Stomach smooth muscle (tissue), 2 donors: ENCODE results near the gene ENO3.

Experiments
- H3K27ac ChIP-seq: one replicate; pipeline ENCODE4 v1.7.0; 2013; ENCODE audit warnings: mild to moderate bottlenecking, low read length, inconsistent platforms
- H3K27me3 ChIP-seq, 2 donors: one replicate each; pipeline ENCODE4 v1.7.0; 2013; ENCODE audit warnings: low read length in 2 of 2; ENCODE audit not compliant: insufficient read depth in 2 of 2, control insufficient read depth in 1 of 2
- H3K36me3 ChIP-seq, 2 donors: one replicate each; pipeline ENCODE4 v1.7.0; 2013; ENCODE audit warnings: low read length in 2 of 2; ENCODE audit not compliant: control insufficient read depth in 2 of 2, insufficient read depth in 2 of 2
- H3K4me1 ChIP-seq: one replicate; pipeline ENCODE4 v1.7.0; 2013; ENCODE audit warnings: low read length; ENCODE audit not compliant: control insufficient read depth, insufficient read depth
- H3K4me3 ChIP-seq, 2 donors: one replicate each; pipeline ENCODE4 v1.7.0; 2013; ENCODE audit warnings: low read length in 2 of 2
- H3K9ac ChIP-seq, 2 donors: one replicate each; pipeline ENCODE4 v1.7.0; 2013; ENCODE audit warnings: low read length in 2 of 2, mild to moderate bottlenecking in 1 of 2
- H3K9me3 ChIP-seq, 2 donors: one replicate each; pipeline ENCODE4 v1.7.0; 2013; ENCODE audit warnings: low read length in 2 of 2; ENCODE audit not compliant: control insufficient read depth in 2 of 2
- donor health status: healthy.
- donor health status: Pancreatic carcinoma.

The ENO3 gene

DNA sequence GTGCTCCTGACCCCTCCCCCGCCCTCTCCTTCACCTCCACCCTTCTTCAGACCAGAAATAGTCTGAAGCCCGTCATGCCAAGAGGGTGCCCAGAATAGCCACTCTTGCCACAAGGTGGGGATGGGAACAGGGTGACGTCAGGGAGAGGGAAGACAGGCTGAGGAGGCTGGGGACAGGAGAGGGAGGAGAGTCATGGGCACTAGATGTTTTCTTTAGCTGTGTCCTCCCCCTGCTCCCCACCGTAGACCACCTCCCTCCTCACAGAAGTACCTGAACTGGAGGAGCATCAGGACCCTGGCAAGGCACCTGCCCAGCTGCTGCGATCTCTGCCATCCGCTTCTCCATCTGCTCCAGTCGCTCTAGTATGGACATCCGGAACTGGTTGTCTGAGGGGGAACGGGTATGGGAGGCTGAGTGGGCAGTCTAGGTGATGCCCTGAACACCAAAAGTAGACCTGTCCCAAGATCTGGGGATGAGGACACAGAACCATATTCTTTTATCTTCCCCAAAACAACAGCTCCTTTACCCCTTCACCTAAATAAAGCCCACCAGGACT lies 23.3 kb downstream of the ENO3 start:
- Histone ChIP-seq H3K27me3 (no peaks in the 10 kb centered on the region), H3K9me3 (no peaks in the 10 kb centered on the region), H3K4me3 (peak overlapping the region in 1 of 2 donors; percentile 8), H3K9ac (peak overlapping the region in 1 of 2 donors; percentile 55), H3K4me1 (peaks cover 30% of the 10 kb centered on the region), H3K27ac (peak overlapping the region; percentile 53), H3K36me3 (peaks cover 48 to 65% of the 10 kb centered on the region in 2 donors)

- Histone ChIP-seq H3K9ac (peak overlapping the region in 1 of 2 donors; percentile 13), H3K4me1 (peaks cover 19% of the 10 kb centered on the region), H3K36me3 (peaks cover 48 to 56% of the 10 kb centered on the region in 2 donors), H3K4me3 (no peak overlapping the region), H3K27me3 (no peaks in the 10 kb centered on the region), H3K9me3 (no peaks in the 10 kb centered on the region), H3K27ac (no peak overlapping the region)
Observed at GRCh38 chr17:4978726-4979125, 27.8 kb downstream of the ENO3 start.

GRCh38 chr17:4980644-4981216 lies 29.8 kb downstream of the ENO3 start:
- H3K27me3 ChIP-seq: no peaks in the 10 kb centered on the region
- no peak overlapping the region for H3K9ac ChIP-seq
- peaks cover 7% of the 10 kb centered on the region for H3K4me1 ChIP-seq
- H3K9me3 ChIP-seq: no peaks in the 10 kb centered on the region
- peaks cover 47 to 48% of the 10 kb centered on the region in 2 donors for H3K36me3 ChIP-seq
- H3K27ac ChIP-seq: no peak overlapping the region
- H3K4me3 ChIP-seq: no peak overlapping the region

DNA sequence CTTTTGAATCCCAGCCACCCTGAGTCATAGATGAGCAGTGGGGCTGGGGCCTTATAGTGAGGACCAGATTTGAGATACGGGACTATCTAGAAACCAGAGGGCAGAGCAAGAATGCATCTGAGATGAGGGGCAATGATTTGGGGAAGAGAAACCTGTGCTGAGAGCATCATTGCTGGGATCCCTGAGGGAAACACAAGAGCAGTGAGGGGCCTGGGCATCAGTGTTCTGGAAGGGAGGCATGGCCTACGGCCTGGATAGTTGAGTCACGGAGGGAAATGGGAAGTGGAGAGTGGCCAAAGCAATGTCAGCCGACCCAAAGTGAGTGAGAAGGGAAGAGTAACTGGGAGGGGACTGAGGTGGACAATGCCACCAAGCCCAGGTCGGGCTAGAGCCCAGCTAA lies 31.4 kb downstream of the ENO3 start:
- Histone ChIP-seq H3K27me3 (no peaks in the 10 kb centered on the region), H3K4me1 (peaks cover 21% of the 10 kb centered on the region), H3K27ac (no peak overlapping the region), H3K9ac (no peak overlapping the region), H3K4me3 (no peak overlapping the region), H3K9me3 (no peaks in the 10 kb centered on the region), H3K36me3 (peaks cover 41 to 42% of the 10 kb centered on the region in 2 donors)

GRCh38 chr17:4986403-4986802 lies 35.5 kb downstream of the ENO3 start:
- Histone ChIP-seq H3K4me1 (peaks cover 32% of the 10 kb centered on the region), H3K36me3 (peaks cover 17 to 18% of the 10 kb centered on the region in 2 donors), H3K9ac (peak overlapping the region; percentile 90 to 91), H3K27me3 (no peaks in the 10 kb centered on the region), H3K27ac (peak overlapping the region; percentile 93), H3K9me3 (no peaks in the 10 kb centered on the region), H3K4me3 (peak overlapping the region; percentile 88 to 90)

DNA sequence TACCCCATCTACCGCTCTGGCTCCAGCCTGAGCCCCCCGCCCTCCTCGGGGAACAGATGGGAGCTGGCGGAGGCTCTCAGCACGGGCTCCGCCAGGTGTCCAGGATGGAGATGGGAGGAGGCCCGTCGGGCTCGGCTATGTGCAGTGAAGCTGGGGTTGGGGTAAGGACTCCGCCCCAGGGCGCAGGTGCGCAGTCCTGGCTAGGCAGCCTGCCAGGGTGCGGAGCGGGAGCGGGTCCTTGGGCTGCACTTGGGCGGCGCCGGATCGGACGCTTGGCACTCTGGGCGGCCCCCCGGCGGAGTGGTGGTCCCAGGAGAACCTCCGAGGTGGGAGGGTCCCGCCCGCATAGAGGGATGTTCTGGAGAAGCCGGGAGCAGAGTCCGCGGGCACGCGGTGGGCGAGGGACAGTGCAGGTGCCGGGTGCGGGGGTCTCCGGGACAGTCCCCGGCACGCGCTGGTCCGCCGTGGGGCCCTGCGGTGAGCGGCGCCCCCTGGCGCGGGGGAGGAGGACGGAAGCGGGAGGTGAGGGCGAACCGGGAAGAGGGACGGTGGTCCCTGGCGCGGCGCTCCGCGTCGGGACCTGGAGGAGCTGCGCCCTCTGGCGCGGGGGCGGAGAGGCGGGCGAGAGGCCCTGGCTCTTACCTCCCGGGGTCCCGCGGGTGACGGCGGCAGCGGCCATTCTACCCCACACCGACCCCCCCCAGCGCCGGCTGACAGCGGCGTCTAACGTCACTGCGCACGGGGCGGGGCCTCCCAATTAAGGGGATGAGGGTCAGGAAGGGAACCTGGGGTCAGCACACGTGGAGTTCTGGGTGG lies 36.2 kb downstream of the ENO3 start, which contains the start of gene CAMTA2:
Gene CAMTA2, minus strand, starts transcription at position 725 of the 816 bp plus-strand sequence. CDS start 1,453 bp downstream, outside the sequence.
- Histone ChIP-seq H3K27me3 (no peaks in the 10 kb centered on the region), H3K4me1 (peaks cover 32% of the 10 kb centered on the region), H3K9ac (peak within 1 kb of the TSS; percentile 90 to 91), H3K4me3 (peak within 1 kb of the TSS; percentile 88 to 90), H3K9me3 (no peaks in the 10 kb centered on the region), H3K27ac (peak within 1 kb of the TSS; percentile 93), H3K36me3 (peaks cover 12 to 13% of the 10 kb centered on the region in 2 donors)

DNA sequence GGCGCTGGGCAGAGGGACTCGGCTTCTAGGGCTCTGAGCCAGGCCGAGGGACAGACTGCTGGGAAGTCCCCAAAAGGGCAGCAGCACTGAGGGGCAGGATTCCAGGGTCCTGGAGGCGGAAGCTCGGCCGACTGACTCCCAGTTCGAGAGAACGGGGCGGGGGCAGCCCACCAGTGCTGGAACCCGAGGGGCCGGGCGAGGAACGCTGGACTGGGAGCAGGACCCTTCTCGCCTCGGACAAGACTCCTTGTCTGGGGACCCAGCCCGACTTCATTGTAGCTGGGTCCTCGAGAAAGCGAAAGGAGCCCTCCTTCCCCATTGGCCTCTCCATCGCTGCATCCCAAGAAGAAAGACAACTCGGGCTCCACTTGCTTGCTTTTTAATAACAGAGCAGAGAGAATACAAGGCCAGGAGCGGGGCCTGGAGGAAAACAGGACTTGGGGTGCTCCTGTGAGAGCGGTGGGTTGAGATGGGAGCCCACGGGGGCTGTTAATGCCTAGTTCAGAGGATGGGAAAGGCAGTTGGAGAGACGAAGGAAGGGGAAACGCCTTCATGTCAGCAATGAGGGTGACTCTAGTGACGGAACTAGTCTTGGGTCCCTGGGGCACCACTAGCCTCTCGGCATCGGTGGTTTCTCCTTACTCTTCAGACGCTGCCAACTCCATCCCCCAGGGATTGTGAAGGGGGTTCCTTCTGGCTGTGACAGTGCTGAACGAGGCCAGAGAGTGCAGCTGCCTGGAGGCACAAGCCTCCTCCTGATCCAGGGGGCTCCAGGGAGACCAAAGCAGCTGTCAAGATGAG lies 37.0 kb downstream of the ENO3 start:
- Histone ChIP-seq H3K9ac (peak overlapping the region; percentile 90 to 91), H3K9me3 (no peaks in the 10 kb centered on the region), H3K27me3 (no peaks in the 10 kb centered on the region), H3K36me3 (peaks cover 6 to 7% of the 10 kb centered on the region in 2 donors), H3K27ac (peak overlapping the region; percentile 93), H3K4me3 (peak overlapping the region; percentile 88 to 90), H3K4me1 (peaks cover 32% of the 10 kb centered on the region)

DNA sequence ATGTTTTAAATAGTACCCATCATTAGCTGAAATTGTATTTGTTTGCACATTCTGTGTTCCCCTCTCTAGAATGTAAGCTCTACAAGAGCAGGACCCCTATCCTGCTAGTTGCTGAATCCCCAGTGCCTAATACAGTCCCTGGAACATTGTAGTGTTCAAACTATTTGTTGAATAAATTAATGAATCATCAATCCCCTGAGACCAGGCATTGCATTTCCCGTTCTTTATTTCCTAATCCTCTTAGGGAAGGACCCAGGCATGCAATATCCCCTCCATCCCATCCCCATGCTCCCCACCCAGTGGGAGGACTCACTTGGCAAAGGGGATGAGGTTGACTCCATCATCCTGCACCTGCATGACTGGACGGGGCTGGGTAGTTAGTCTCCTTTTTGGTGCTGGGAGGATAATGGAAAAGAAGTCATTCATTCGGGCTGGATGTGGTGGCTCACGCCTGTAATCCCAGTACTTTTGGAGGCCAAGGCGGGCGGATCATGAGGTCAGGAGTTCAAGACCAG lies 43.2 kb downstream of the ENO3 start:
- no peak overlapping the region for H3K27ac ChIP-seq
- no peak overlapping the region for H3K4me3 ChIP-seq
- H3K4me1 ChIP-seq: peaks cover 19% of the 10 kb centered on the region
- H3K36me3 ChIP-seq: no peaks in the 10 kb centered on the region
- H3K9ac ChIP-seq: no peak overlapping the region
- H3K9me3 ChIP-seq: no peaks in the 10 kb centered on the region
- H3K27me3 ChIP-seq: no peaks in the 10 kb centered on the region

DNA sequence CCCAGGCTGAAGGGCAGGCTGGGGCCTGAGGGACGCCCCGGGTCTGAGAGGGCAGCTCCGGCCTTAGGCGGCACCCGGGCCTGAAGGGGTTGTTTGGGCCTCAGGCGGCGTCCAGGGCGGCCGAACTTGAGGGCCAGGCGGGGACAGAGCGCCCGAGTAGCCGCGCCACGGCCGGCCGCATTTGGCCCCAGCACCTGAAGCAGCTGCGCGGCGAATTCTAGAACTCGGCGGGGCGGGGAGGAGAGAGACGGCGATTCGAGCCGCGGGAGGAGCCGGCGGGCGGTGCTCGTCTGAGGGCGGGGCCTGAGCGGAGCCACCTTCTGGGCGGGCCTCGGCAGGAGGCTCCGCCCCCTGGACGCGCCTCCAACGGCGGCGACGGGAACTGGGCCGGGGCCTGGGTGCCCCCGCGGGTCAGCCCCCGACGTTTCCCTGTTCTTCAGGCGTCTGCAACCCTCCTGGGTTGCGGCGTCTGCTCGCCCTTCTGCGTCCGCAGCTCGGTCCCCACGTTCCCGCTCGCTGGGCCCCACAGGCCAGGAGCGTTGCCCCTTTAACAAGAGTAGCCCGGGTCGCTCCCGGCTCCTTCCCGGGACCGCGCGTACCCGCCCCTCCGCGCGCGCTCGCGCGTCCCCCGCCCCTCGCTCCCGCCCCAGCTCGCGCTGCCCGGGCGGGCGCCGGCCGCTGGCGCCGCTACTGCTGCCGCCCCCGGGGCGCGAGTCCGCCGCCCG lies 46.5 kb downstream of the ENO3 start, which contains the start of the genes INCA1 and KIF1C:
Gene INCA1, minus strand, starts transcription at position 221 of the 725 bp plus-strand sequence. CDS start 3,085 bp downstream, outside the sequence.
Gene KIF1C, plus strand, starts transcription at position 649 of the 725 bp plus-strand sequence. CDS start 2,297 bp downstream, outside the sequence.
- no peaks in the 10 kb centered on the region for H3K9me3 ChIP-seq
- peak within 1 kb of the TSS; percentile 93 to 96 for H3K4me3 ChIP-seq
- peak within 1 kb of the TSS; percentile 89 for H3K27ac ChIP-seq
- peak within 1 kb of the TSS; percentile 83 for H3K9ac ChIP-seq
- H3K27me3 ChIP-seq: no peaks in the 10 kb centered on the region
- H3K4me1 ChIP-seq: peaks cover 39% of the 10 kb centered on the region
- peaks cover 14 to 16% of the 10 kb centered on the region in 2 donors for H3K36me3 ChIP-seq
